HTR-8/SVneo (cell line): Measurements from ENCODE around the gene TEN1.
"Not testable (repeated sequence)": the region's sequence is repeated elsewhere in the genome, so short reads cannot be mapped to it uniquely, and the experiment has no call there.

Experiments used
- DNase-seq: peaks from one replicate; pipeline ENCODE4 v3.0.0; 2011; ENCODE audit warnings: low spot score, mixed read lengths; ENCODE audit not compliant: insufficient read length
- FAIRE-seq: peaks from 2 replicates; lab custom pipeline; 2011; peaks lifted over from hg19 to GRCh38; lab: Jason Lieb, UNC

TEN1 gene

DNA sequence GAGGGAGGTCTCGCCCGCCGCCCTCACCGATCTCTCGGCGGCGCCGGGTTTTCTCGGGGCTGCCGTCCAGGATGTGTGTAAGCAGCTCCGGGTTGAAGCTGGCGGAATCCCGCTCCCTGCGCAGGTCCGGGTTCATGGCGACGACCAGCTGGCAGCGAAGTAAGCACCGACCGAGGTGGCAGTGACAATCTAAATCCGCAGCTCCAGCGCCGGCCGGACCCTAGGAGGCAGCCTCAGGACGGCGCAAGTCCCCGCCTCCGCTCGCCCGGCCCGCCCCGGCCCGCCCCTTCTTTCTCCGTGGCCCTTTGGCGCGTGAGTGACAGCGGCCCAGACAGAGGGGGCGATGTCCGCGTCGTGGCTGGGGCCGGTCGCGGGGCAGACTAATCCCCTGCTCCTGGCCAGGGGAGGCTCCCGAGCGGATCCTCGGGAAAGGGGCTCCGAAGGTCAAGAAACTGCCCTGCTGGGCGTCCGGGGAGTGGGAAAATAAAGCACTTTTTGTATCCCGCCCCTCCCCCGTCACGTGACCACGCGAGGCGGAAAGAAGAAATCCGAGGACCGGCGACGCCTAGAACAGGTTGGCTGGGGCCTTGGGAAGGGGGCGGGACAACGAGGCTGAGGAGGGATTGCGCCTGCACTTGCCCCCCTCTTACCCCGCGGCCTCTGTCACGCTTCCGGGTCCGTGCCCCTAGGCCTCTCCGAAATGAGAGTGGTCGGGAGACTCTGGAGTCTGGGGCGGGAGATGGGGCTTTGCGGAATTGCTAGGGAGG, at the start of gene TEN1, which contains the start of gene ACOX1:
TEN1 (plus strand) TSS at position 303 of the 767 bp plus-strand sequence. CDS start 6,953 bp downstream, outside the sequence.
ACOX1 (minus strand) TSS at position 229 of the 767 bp plus-strand sequence; CDS start at position 136, 93 bp downstream.
- peak; percentile 98 for DNase-seq
- peak; percentile 83 for FAIRE-seq

DNA sequence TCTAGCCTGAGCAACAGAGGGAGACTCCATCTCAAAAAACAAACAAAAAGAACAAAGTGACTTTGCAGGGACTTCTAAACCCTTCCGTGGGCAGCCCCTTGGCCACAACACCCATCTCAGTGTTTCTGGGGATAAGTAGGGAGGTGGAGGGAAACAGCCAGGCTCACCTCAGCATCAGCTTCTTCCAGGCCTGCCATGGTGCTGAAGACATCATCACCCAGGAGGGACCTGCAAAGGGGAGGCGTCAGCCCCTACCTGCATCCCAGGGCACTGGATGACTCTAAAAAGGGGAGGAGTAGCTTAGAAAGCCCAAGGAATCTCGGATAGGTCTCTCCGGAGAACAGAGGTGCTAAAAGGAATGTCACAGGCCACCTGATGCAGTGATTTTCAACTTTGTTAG, 48.0 kb upstream of the TEN1 start:
- FAIRE-seq (no peak), DNase-seq (no peak)

DNA sequence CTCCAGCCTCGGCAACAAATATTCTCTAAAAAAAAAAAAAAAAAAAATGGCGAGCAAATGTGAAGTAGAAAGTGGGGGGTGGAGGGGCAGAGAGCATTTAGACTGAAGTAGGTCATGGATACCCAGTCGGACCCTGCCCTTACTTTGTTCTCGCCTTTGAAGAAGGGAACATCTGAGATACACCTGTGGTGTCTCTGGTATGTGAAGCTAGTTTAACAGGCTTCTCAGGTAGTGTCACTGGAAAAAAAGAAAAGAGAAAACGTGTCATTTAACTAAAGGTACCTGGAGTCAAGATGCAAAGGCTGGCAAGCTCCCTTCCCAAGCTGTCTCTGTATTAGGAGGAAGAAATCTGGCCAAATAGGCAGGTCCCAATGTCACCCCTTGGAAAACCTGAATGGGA, 46.2 kb upstream of the TEN1 start:
- DNase-seq (no peak), FAIRE-seq (no peak)

GRCh38 chr17:75933808-75934207, 45.2 kb upstream of the TEN1 start:
- DNase-seq (no peak), FAIRE-seq (no peak)

- DNase-seq (no peak), FAIRE-seq (no peak)
Measured at GRCh38 chr17:75937652-75938051, 41.4 kb upstream of the TEN1 start.

DNA sequence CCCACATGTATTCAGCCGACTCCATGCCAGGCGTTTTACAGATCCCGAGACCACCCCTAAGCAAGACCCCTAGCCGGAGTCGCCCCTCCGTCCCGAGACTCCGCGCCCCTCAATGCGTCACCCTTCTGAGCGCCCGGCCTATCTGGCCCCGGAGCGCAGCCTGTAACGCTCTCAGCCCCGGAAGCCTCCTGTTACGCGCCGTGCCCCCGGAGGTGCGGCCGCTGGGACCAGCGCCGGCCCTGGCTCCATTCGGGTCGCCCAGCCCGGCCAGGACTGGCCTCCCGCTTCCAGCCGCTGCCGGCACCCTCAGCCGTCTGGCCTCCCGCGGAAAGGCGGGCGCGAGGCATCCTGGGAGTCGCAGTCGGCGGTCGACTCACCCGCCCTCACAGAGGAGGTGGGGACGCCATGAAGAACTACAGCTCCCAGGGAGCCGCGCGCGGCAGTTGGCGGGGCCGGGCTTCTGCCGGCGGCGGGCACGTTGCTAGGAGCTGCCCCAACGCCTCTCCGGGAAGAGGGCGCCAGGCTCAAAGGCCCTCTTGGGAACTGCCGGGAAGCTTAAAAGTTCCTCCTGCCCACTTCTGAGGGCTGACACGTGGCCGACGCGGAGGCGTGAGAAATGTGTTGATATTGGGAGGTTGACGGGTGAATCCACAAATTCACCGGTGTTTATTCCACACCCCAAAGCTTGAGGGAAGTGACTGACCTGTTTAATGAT, 38.2 kb upstream of the TEN1 start, which contains the start of gene FBF1:
FBF1 (minus strand) TSS at position 316 of the 715 bp plus-strand sequence. CDS start 2,893 bp downstream, outside the sequence.
- DNase-seq (peak; percentile 99), FAIRE-seq (peak; percentile 99)

DNA sequence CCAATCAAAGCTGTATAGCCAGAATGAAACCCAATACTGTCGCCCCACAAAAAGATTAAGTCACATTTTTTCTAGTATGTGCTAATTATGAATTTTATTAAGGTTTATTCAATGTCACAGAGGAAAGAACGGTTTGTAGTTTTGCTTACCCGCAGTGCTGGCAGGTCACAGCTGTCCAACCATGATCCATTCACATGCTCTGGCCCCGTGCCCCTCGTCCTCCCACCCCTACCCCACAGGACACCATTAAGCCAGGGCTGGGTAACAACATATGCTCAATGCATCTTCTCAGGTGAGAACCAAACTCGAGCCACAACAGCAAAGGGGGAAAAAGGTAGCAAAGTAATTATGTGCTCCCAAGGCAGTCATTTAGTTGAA, 37.6 kb upstream of the TEN1 start:
- FAIRE-seq = peak; percentile 59
- DNase-seq = no peak

- DNase-seq (no peak), FAIRE-seq (no peak)
Measured at GRCh38 chr17:75942473-75942872, 36.6 kb upstream of the TEN1 start.

DNA sequence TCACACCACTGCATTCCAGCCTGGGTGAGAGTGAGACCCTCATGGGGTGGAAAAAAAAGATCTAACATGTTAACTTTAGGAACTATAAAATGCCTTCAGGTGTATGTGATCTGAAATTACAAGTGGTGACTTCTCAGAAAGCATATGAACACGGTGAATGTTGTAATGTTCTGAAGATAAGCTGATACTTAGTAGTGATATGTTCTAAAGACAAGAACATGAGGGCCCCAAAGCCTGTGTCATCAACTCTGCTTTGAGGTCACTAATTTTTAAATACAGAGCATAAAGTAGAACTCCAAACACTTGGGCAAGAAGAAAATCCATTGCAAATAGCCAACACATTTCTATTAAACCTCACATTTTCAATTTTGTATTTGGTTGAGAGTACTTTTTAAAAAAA, 35.5 kb upstream of the TEN1 start:
- DNase-seq (no peak), FAIRE-seq (no peak)

DNA sequence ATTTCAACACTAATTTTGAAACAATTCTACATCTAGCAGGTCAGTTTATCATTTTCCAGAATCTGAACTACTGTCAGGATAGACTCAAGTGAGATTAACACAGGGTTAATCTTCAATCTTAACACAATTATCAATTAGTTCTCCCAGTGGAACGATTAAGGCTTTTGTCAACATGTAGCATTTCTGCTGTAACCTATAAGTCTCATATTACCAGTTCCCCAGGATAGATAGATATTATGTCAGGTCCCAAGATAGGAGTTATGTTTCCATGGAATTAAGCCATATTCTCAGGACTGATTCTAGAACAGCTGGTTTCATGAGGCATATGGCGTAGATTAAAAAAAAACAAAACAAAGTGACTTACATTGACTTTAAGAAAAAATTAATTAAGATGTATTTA, 33.8 kb upstream of the TEN1 start:
- DNase-seq (no peak), FAIRE-seq (no peak)

DNA sequence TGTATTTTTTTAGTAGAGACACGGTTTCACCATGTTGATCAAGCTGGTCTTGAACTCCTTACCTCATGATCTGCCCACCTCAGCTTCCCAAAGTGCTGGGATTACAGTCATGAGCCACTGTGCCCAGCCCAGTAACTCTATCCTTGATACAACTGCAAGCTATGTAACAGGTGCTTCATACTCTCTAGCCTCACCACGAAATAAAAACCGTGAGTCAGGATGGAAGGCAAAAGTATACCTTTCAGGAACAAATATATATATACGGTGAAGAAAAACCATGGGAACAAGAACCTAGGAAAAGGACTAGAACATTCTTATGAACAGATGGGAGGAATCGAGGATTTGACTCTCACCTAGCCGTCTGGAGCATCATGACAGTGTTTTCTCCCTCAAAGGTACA, 28.6 kb upstream of the TEN1 start:
- no peak for FAIRE-seq

GRCh38 chr17:75950855-75951554, 28.0 kb upstream of the TEN1 start:
- no peak for FAIRE-seq
- no peak for DNase-seq

More for the DNA sequence above, 28.6 kb upstream of the TEN1 start:
- no peak for DNase-seq

DNA sequence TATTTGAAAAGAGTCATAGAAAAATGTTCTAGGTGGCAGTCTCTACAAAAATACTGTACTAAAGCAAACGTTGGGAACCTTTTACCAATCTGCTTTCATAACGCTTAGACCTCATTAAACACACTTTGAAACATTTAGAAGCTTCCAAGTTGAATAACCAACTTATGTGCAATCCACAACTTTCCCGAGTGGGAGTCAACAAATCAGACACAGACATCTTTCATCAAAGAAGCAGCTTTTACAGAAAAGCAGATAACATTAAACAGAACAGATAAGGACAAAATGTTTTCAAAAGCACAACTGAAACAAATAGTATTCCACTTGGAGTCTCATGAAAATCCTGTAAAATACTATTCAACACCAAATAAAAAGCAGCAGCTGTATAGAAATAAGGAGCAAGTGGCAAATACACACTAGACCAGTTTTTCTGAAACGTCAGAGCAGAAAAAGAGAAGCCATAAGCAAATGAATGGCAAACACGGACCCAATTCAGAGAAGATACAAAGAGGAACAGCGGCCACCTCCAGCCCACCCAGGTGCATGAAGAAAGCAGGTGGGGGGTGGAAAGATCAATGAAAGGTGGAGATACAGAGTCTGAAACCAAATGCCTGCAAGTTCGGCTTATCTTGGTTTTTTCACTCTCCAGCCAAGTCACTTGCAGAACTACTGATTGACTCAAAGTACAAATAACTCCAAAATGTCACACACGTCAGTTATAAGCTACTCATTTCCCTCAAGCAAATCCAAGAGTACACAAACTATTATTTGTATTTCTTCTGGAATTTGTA, 19.8 kb upstream of the TEN1 start:
- FAIRE-seq = no peak
- no peak for DNase-seq

DNA sequence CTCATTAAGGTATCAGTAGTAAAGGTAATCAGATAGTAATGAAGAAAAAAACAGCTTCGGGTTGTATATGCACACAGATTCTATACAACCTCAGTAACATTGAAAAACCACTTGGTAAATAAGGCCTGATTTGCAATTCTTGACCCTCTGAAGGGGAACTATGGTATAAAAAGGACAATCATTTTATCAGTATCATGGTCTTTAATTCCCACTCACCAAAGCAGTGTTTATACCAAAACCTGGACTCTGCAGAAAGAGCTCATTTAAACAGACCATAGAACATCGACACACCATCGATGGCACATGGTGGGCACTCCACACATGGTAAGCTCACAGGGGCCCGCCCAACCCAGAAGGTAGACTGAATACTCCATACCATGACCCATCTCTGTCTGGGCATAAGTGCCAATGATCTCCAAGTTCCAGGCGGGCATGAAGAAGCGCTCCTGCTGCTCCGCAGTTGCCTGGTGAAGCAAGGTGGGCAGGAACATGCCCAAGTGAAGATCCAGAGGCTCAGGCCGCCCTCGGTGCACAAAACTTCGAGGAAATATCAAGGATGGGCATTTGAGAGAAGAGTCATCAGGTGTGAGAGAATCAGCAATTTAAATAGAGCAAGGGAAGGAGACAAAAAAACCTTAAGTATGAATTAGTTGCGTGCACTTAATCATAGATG, 19.1 kb upstream of the TEN1 start:
- no peak for FAIRE-seq
- no peak for DNase-seq

DNA sequence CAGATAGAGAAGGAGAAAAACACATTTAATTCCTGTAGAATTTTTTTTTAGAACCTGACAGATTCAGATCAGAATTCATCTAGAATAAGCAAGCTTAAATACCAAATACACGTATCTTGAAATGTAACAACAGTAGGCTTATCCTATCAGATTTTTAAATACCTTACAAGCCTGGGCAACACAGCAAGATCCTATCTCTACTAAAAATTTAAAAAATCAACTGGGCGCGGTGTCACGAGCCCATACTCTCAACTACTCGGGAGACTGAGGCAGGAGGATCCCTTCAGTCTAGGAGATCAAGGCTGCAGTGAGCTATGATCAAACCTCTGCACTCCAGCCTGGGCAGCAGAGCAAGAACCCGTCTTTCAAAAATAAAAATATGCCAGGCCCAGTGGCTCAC, 13.6 kb upstream of the TEN1 start:
- no peak for DNase-seq
- FAIRE-seq = no peak

GRCh38 chr17:75969044-75969443, 10.0 kb upstream of the TEN1 start:
- FAIRE-seq, DNase-seq: not testable (repeated sequence)

DNA sequence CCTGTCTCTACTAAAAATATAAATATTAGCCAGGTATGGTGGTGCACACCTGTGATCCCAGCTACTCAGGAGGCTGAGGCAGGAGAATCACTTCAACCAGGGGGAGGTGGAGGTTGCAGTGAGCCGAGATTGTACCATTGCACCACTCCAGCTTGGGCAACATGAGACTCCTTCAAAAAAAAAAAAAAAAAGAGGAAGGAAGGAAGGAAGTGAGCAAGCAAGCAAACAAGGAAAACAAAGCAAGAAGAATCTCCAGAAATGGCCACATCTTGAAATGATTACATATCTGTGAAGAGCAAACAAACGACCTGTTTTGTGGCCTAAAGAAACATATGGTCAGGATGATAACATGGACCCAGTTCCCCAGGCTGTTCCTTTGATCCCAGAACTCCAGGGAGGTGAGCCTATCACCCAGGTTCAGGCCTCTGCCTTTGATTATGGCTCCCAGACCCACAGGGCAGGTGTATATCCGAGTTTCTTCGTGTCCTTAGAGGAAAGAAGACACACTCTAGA, 9.0 kb upstream of the TEN1 start:
- FAIRE-seq = no peak

GRCh38 chr17:75970626-75971025, 8.4 kb upstream of the TEN1 start:
- no peak for DNase-seq
- FAIRE-seq = no peak

More for the DNA sequence above, 9.0 kb upstream of the TEN1 start:
- no peak for DNase-seq

DNA sequence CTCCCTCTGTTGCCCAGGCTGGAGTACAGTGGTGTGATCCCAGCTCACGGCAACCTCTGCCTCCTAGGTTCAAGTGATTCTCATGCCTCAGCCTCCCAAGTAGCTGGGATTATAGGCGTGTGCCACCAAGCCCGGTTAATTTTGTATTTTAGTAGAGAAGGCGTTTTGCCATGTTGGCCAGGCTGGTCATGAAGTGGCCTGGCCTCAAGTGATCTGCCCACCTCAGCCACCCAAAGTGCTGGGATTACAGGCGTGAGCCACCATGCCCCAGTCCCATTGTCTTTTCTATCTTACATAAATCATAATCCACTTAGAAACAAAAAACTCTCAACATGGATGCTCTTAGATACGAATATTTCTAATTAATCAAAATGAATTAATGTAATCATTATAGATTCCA, 3.9 kb upstream of the TEN1 start:
- FAIRE-seq, DNase-seq: not testable (repeated sequence)
